Thyroid gland (tissue), 4 donors: Measurements from ENCODE around the gene ZNF558.

Experiments
- CTCF ChIP-seq, 6 experiments: fragments of 200-600 bp in 3 of 6; fragments of 450-650 bp in 3 of 6; sonication (generic) in 3 of 6; IDR thresholded peaks; one replicate each; pipeline ENCODE4 v1.5.1; 2016 to 2019; ENCODE audit warnings: antibody characterized with exemption in 6 of 6, mild to moderate bottlenecking in 2 of 6, inconsistent platforms in 1 of 6, moderate library complexity in 1 of 6
- POLR2A ChIP-seq, 2 donors: fragments of 450-650 bp; IDR thresholded peaks; one replicate each; pipeline ENCODE4 v1.6.1; 2017; ENCODE audit warnings: antibody characterized with exemption in 2 of 2, mild to moderate bottlenecking in 2 of 2, moderate library complexity in 1 of 2

- no peak for TF ChIP-seq CTCF (IDR thresholded peaks at IDR 0.05)
- TF ChIP-seq POLR2A (IDR thresholded peaks at IDR 0.05) = no peak
Measured at GRCh38 chr19:8849232-8849631, 17.1 kb upstream of the ZNF558 start.
